Calu3 (cell line): ENCODE data around the gene COX10. TPM values are rescaled to one million over a fixed set of nuclear protein-coding genes. Genes with fewer than 3 reads are reported as not detected.

ENCODE experiments used
- BruUV-seq: library from RNA; stranded (reverse); fragments of 400-500 nt; replicated peaks from 2 replicates; lab custom pipeline; 2021; lab: Mats Ljungman, UMichigan
- CTCF ChIA-PET: fragments of 300-600 bp; sonication (Branson Sonifier 250); formaldehyde crosslinking; loops from one replicate; lab custom pipeline; 2022; ENCODE audit warnings: antibody characterized with exemption; lab: Charles Lee
- DNase-seq: peaks from one replicate; pipeline ENCODE4 v3.0.0; 2022
- H3K27ac Mint-ChIP-seq: one replicate; pipeline ENCODE4 v1.8.0; 2022; ENCODE audit warnings: mixed read lengths; ENCODE audit not compliant: unreplicated experiment
- H3K27me3 Mint-ChIP-seq: one replicate; pipeline ENCODE4 v1.8.0; 2022; ENCODE audit warnings: mixed read lengths; ENCODE audit not compliant: unreplicated experiment
- H3K36me3 Mint-ChIP-seq: one replicate; pipeline ENCODE4 v1.8.0; 2022; ENCODE audit warnings: mild to moderate bottlenecking, moderate library complexity, mixed read lengths; ENCODE audit not compliant: insufficient read depth, unreplicated experiment
- H3K4me1 Mint-ChIP-seq: one replicate; pipeline ENCODE4 v1.8.0; 2022; ENCODE audit warnings: mild to moderate bottlenecking, low read depth, mixed read lengths; ENCODE audit not compliant: unreplicated experiment
- H3K4me3 Mint-ChIP-seq: one replicate; pipeline ENCODE4 v1.8.0; 2022; ENCODE audit warnings: mild to moderate bottlenecking, low read depth, moderate library complexity, mixed read lengths; ENCODE audit not compliant: unreplicated experiment
- H3K9me3 Mint-ChIP-seq: one replicate; pipeline ENCODE4 v1.8.0; 2022; ENCODE audit warnings: low read depth, mixed read lengths; ENCODE audit not compliant: unreplicated experiment
- CTCF ChIP-seq: fragments of 200-600 bp; IDR thresholded peaks from one replicate; pipeline ENCODE4 v1.8.0; 2022; ENCODE audit warnings: antibody characterized with exemption; ENCODE audit not compliant: unreplicated experiment
- intact Hi-C: fragments of 100-400 bp; cut with micrococcal nuclease; formaldehyde crosslinking; loops from one replicate; pipeline ENCODE4 v1.10.0; 2022; ENCODE audit not compliant: unreplicated experiment
- total RNA-seq: library from RNA; stranded (reverse); gene quantifications from 2 replicates; pipeline ENCODE4 v1.2.3, GENCODE V29; 2022

Gene COX10
- total RNA-seq, 1 experiment from 2014 or later = 17.2 TPM

- intact Hi-C loops = no loop called here
- no peak overlapping the region for H3K4me3 Mint-ChIP-seq
- no peak overlapping the region for H3K27ac Mint-ChIP-seq
- H3K4me1 Mint-ChIP-seq = peaks cover 73% of the 10 kb centered on the region
- DNase-seq = no peak
- no peaks in the 10 kb centered on the region for H3K9me3 Mint-ChIP-seq
- H3K36me3 Mint-ChIP-seq = peaks cover 24% of the 10 kb centered on the region
- BruUV-seq = no TSS peak
- TF ChIP-seq CTCF = no peak
- H3K27me3 Mint-ChIP-seq = no peaks in the 10 kb centered on the region
- CTCF ChIA-PET = no interaction called here
Observed at GRCh38 chr17:14204546-14204945, 135.2 kb downstream of the COX10 start.

- Mint-ChIP-seq H3K36me3 (peaks cover 30% of the 10 kb centered on the region), H3K9me3 (no peaks in the 10 kb centered on the region), H3K4me3 (no peak overlapping the region), H3K4me1 (peaks cover 81% of the 10 kb centered on the region), H3K27ac (peak overlapping the region; percentile 73), H3K27me3 (no peaks in the 10 kb centered on the region)
- intact Hi-C loops = loop anchor here (1.0 to 5.0 kb wide), 2 partner anchors 95 to 143 kb away; no protein-coding TSS in a partner anchor
- BruUV-seq = no TSS peak
- no peak for DNase-seq
- no peak for TF ChIP-seq CTCF
- CTCF ChIA-PET = interaction anchor here (1.0 kb wide), 1 partner anchor 95 kb away, joined by 5 read pairs; the partner anchor contains the start of gene HS3ST3B1
Observed at GRCh38 chr17:14205380-14205779, 136.1 kb downstream of the COX10 start.

- no TSS peak for BruUV-seq
- no peaks in the 10 kb centered on the region for H3K27me3 Mint-ChIP-seq
- H3K4me1 Mint-ChIP-seq = peaks cover 77% of the 10 kb centered on the region
- CTCF ChIA-PET = interaction anchor here (1.0 kb wide), 1 partner anchor 95 kb away, joined by 5 read pairs; the partner anchor contains the start of gene HS3ST3B1
- H3K36me3 Mint-ChIP-seq = peaks cover 30% of the 10 kb centered on the region
- peak; percentile 92 for DNase-seq
- intact Hi-C loops = loop anchor here (1.0 to 5.0 kb wide), 2 partner anchors 94 to 144 kb away; no protein-coding TSS in a partner anchor
- H3K4me3 Mint-ChIP-seq = peak overlapping the region; percentile 34
- TF ChIP-seq CTCF = no peak
- peak overlapping the region; percentile 73 for H3K27ac Mint-ChIP-seq
- no peaks in the 10 kb centered on the region for H3K9me3 Mint-ChIP-seq
Observed at GRCh38 chr17:14205992-14206461, 136.7 kb downstream of the COX10 start.

GRCh38 chr17:14206891-14207290 lies 137.6 kb downstream of the COX10 start:
- no peak for TF ChIP-seq CTCF
- no peak for DNase-seq
- Mint-ChIP-seq H3K4me3 (peak overlapping the region; percentile 34), H3K4me1 (peaks cover 69% of the 10 kb centered on the region), H3K36me3 (peaks cover 30% of the 10 kb centered on the region), H3K9me3 (peaks cover 3% of the 10 kb centered on the region), H3K27me3 (no peaks in the 10 kb centered on the region), H3K27ac (no peak overlapping the region)
- intact Hi-C loops = loop anchor here (5.0 kb wide), 1 partner anchor 145 kb away; no protein-coding TSS in a partner anchor
- no TSS peak for BruUV-seq
- CTCF ChIA-PET = no interaction called here
